Activated T-cell treated with anti-CD3 and anti-CD28 coated beads for 24 hours (primary cell): ENCODE measurements around the gene ANKRD44.

Source experiments
- DNase-seq: peaks from one replicate; pipeline ENCODE4 v3.0.0-alpha.2; 2020; ENCODE audit warnings: low read depth

ANKRD44 gene

GRCh38 chr2:196952936-196953335, 357.6 kb downstream of the ANKRD44 start:
- no peak for DNase-seq

DNA sequence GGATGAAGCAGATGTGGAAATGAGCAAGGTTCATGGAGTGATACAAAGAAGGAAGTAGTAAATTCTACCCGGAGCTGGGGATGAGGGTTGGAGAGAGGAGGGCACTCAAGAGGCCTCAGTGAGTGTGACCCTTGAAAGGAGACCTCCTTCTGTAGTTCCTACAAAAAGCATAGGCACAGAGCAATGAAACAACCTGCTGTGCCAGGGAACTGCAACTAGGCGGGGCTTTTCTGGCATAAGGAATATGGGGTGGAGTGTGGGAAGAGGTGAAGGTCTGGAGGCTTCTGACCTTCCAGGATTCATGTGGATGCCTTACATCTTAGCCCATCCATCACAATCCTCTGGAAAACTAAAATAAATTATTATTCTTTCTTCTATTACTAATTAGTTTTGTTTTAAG, 358.6 kb downstream of the ANKRD44 start:
- DNase-seq: no peak

DNA sequence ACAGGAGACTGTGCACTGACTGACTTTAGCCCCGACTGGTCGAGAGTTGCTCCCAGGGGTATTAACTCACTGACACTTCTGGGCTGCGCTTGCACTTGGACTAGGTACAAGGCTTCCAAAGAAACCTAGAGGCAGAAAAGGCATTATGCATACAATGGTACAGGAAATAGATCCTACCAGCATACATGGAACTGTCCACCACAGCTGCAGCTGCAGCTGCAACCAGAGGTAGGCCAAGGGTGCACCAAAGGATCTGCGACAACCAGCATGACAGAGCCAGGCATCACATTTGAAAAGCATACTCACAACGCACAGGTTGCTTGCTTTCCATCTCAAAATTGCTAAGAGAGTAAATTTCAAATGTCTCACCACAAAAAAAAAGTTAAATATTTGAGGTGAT, 361.5 kb downstream of the ANKRD44 start:
- DNase-seq: no peak

- no peak for DNase-seq
These were observed 366.0 kb downstream of the ANKRD44 start for GRCh38 chr2:196944570-196944969.

DNA sequence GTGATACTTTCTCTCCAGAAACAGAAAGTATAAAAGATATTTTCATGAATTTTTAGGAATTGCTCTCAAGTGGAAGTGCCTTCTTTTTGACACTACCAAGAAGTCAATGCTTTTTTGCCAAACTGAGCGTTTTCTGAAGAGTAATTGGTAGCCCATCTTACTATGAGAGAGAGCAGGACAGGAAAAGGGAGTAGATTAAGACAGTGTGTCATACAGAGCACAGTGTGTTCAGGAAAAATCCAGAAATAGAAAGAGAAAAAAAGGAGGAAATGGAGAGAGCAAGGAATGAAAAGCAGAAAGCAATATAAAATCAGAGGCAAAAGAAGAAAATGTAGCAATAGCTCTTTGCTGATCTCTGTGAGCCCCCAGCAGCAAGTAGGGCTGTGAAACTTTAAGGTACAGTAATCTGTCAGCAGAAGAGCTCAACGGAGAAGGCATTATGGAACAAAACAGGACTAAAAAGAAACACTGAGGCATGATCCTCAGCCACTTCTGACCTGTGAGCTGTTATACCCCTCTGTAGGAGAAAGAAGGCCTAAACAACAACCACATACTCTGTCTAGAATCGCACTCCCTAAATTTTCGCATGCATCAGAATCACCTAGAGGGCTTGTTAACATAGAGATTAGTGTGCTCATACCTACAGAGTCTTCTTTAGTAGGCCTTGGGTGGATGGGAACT, 369.0 kb downstream of the ANKRD44 start:
- no peak for DNase-seq

GRCh38 chr2:196939371-196939770, 371.2 kb downstream of the ANKRD44 start:
- no peak for DNase-seq
